Smooth muscle cell (in vitro differentiated cells): Measurements from ENCODE around the gene ZCCHC10. TPM values are rescaled to one million over a fixed set of nuclear protein-coding genes. Genes with fewer than 3 reads are reported as not detected.
"Not testable (repeated sequence)": the region's sequence is repeated elsewhere in the genome, so short reads cannot be mapped to it uniquely, and the experiment has no call there.

Experiments used
- DNase-seq: peaks from one replicate; lab custom pipeline; 2025; ENCODE audit not compliant: unreplicated experiment; lab: John Stamatoyannopoulos, UW
- H2AFZ ChIP-seq: fragments of 200-600 bp; sonication (generic); 2 replicates; pipeline ENCODE4 v1.6.0; 2016; ENCODE audit warnings: antibody characterized with exemption, low read depth, mild to moderate bottlenecking
- H3F3A ChIP-seq: fragments of 200-600 bp; sonication (generic); 2 replicates; pipeline ENCODE4 v1.6.0; 2017; ENCODE audit warnings: antibody characterized with exemption, low read depth
- H3K27ac ChIP-seq: fragments of 200-600 bp; sonication (generic); 2 replicates; pipeline ENCODE4 v1.5.1; 2016; ENCODE audit warnings: low read depth, mild to moderate bottlenecking
- H3K27me3 ChIP-seq: fragments of 200-600 bp; sonication (generic); 2 replicates; pipeline ENCODE4 v1.6.1; 2016; ENCODE audit warnings: low read depth, mild to moderate bottlenecking
- H3K36me3 ChIP-seq: fragments of 200-600 bp; sonication (generic); 2 replicates; pipeline ENCODE4 v1.5.1; 2016; ENCODE audit warnings: low read depth
- H3K4me1 ChIP-seq: fragments of 200-600 bp; sonication (generic); 2 replicates; pipeline ENCODE4 v1.5.1; 2016; ENCODE audit warnings: low read depth
- H3K4me2 ChIP-seq: fragments of 200-600 bp; sonication (generic); 2 replicates; pipeline ENCODE4 v1.6.0; 2016; ENCODE audit warnings: mild to moderate bottlenecking
- H3K4me3 ChIP-seq: fragments of 200-600 bp; sonication (generic); 2 replicates; pipeline ENCODE4 v1.5.1; 2016; ENCODE audit warnings: mild to moderate bottlenecking
- H3K79me2 ChIP-seq: fragments of 200-600 bp; sonication (generic); 2 replicates; pipeline ENCODE4 v1.6.0; 2016; ENCODE audit warnings: low read depth, mild to moderate bottlenecking
- H3K9ac ChIP-seq: fragments of 200-600 bp; sonication (generic); 2 replicates; pipeline ENCODE4 v1.6.0; 2016; ENCODE audit warnings: low read depth
- H3K9me3 ChIP-seq: fragments of 200-600 bp; sonication (generic); replicated peaks from 2 replicates; pipeline ENCODE4 v1.5.1; 2016; ENCODE audit warnings: low read depth
- H4K20me1 ChIP-seq: fragments of 200-600 bp; sonication (generic); 2 replicates; pipeline ENCODE4 v1.6.0; 2016; ENCODE audit warnings: low read depth
- WGBS: methylation state at CpG from one replicate; pipeline ENCODE4 v1.1.7; 2016; ENCODE audit warnings: low lambda C conversion rate; 5-methylcytosine and 5-hydroxymethylcytosine counted together
- polyA plus RNA-seq: library from polyadenylated mRNA; unstranded; fragments of >200 nt; fragmentation: Nextera tagmentation; extraction: Ambion mirVana; gene quantifications from 2 replicates; pipeline ENCODE4 v1.2.1, GENCODE V29; 2016
- total RNA-seq: library from RNA; depleted of rRNA; stranded (reverse); fragments of >200 nt; gene quantifications from 2 replicates; pipeline ENCODE4 v1.2.3, GENCODE V29; 2014
- TF ChIP-seq, protein P1 (sequence below): fragments of 200-600 bp; sonication (generic); IDR thresholded peaks from 2 replicates; pipeline ENCODE4 v1.5.1; 2017; ENCODE audit warnings: borderline replicate concordance, mild to moderate bottlenecking, antibody characterized with exemption; ENCODE audit not compliant: insufficient read depth, poor library complexity, severe bottlenecking

The ZCCHC10 gene
- total and polyA plus RNA-seq, 2 experiments from 2014 or later = 28.4 to 33.4 TPM

GRCh38 chr5:133050521-133050920 is 24.2 kb upstream of the ZCCHC10 start:
- DNase-seq = no peak
- WGBS = 25% methylated on average over 4 of the region's 4 CpGs
- Histone ChIP-seq H3K9ac (peak overlapping the region; percentile 98), H3K36me3 (no peaks in the 10 kb centered on the region), H4K20me1 (peaks cover 31% of the 10 kb centered on the region), H3K9me3 (no peaks in the 10 kb centered on the region), H3K79me2 (peaks cover 42% of the 10 kb centered on the region), H3K27ac (peak overlapping the region; percentile 99), H2AFZ (no peak overlapping the region), H3K4me1 (peaks cover 18% of the 10 kb centered on the region), H3K4me3 (peak overlapping the region; percentile 84), H3K27me3 (no peaks in the 10 kb centered on the region), H3K4me2 (peak overlapping the region; percentile 95), H3F3A (peaks cover 20% of the 10 kb centered on the region)
- TF ChIP-seq, protein P1, sequence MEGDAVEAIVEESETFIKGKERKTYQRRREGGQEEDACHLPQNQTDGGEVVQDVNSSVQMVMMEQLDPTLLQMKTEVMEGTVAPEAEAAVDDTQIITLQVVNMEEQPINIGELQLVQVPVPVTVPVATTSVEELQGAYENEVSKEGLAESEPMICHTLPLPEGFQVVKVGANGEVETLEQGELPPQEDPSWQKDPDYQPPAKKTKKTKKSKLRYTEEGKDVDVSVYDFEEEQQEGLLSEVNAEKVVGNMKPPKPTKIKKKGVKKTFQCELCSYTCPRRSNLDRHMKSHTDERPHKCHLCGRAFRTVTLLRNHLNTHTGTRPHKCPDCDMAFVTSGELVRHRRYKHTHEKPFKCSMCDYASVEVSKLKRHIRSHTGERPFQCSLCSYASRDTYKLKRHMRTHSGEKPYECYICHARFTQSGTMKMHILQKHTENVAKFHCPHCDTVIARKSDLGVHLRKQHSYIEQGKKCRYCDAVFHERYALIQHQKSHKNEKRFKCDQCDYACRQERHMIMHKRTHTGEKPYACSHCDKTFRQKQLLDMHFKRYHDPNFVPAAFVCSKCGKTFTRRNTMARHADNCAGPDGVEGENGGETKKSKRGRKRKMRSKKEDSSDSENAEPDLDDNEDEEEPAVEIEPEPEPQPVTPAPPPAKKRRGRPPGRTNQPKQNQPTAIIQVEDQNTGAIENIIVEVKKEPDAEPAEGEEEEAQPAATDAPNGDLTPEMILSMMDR = no peak

- WGBS = 13% methylated on average over 1 of the region's 1 CpG
These were observed 23.3 kb upstream of the ZCCHC10 start for GRCh38 chr5:133049726-133050048.

GRCh38 chr5:133048993-133049725 is 22.8 kb upstream of the ZCCHC10 start:
- Histone ChIP-seq H3K4me3 (no peak overlapping the region), H4K20me1 (peaks cover 18% of the 10 kb centered on the region), H3K27ac (peak overlapping the region; percentile 9), H3F3A (peaks cover 20% of the 10 kb centered on the region), H3K4me1 (peaks cover 18% of the 10 kb centered on the region), H3K36me3 (no peaks in the 10 kb centered on the region), H2AFZ (no peak overlapping the region), H3K9ac (no peak overlapping the region), H3K4me2 (peak overlapping the region; percentile 13), H3K9me3 (no peaks in the 10 kb centered on the region), H3K79me2 (peaks cover 29% of the 10 kb centered on the region), H3K27me3 (no peaks in the 10 kb centered on the region)
- TF ChIP-seq, protein P1 = no peak
- DNase-seq = no peak
- WGBS = 73% methylated on average over 6 of the region's 6 CpGs

More at GRCh38 chr5:133049726-133050048, 23.3 kb upstream of the ZCCHC10 start:
- Histone ChIP-seq H4K20me1 (peaks cover 23% of the 10 kb centered on the region), H3K4me2 (peak overlapping the region; percentile 13), H3K9me3 (no peaks in the 10 kb centered on the region), H3K4me3 (no peak overlapping the region), H2AFZ (no peak overlapping the region), H3F3A (peaks cover 20% of the 10 kb centered on the region), H3K4me1 (peaks cover 18% of the 10 kb centered on the region), H3K9ac (no peak overlapping the region), H3K79me2 (peaks cover 34% of the 10 kb centered on the region), H3K36me3 (no peaks in the 10 kb centered on the region), H3K27me3 (no peaks in the 10 kb centered on the region), H3K27ac (peak overlapping the region; percentile 9)
- no peak for DNase-seq
- TF ChIP-seq, protein P1 = no peak

DNA sequence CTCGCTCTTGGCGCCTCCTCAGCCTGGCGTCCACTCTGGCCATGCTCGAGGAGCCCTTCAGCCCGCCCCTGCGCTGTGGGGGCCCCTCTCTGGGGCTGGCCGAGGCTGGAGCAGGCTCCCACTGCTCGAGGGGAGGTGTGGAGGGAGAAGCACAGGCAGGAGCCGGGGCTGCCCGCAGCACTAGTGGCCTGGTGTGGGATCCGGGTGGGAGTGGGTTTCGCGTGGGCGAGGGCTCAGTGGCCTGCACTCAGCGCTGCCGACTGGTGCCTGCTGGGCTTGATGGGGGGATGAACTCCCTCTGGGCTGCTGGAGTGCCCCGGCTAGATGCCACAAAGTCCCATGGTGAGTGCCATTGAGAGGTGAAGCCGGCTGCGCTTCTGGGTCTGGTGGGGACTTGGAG is 21.1 kb upstream of the ZCCHC10 start:
- whole genome bisulfite sequencing = over 99% methylated on average over 19 of the region's 19 CpGs

DNA sequence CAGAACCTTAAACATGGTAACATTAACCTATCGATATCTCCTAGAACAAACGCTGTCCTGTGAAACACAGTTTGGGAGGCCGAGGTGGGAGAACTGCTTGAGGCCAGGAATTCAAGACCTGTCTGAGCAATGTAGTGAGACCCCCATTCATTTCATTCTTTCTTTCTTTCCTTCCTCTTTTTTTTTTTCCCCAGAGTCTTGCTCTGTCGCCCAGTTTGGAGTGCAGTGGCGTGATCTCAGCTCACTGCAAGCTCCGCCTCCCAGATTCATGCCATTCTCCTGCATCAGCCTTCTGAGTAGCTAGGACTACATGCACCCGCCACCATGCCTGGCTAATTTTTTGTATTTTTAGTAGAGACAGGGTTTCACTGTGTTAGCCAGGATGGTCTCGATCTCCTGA is 20.2 kb upstream of the ZCCHC10 start:
- H3K27ac ChIP-seq = peak overlapping the region; percentile 44
- not testable (repeated sequence) for H4K20me1 ChIP-seq, H3K9me3 ChIP-seq, H3K36me3 ChIP-seq, H2AFZ ChIP-seq, H3K79me2 ChIP-seq, H3K4me2 ChIP-seq, H3K27me3 ChIP-seq, H3K9ac ChIP-seq, DNase-seq, H3K4me3 ChIP-seq
- WGBS = 81% methylated on average over 8 of the region's 8 CpGs
- peaks cover 13% of the 10 kb centered on the region for H3K4me1 ChIP-seq
- peaks cover 20% of the 10 kb centered on the region for H3F3A ChIP-seq

More for the DNA sequence above, 21.1 kb upstream of the ZCCHC10 start:
- H3K9me3 ChIP-seq = no peaks in the 10 kb centered on the region
- no peaks in the 10 kb centered on the region for H3K36me3 ChIP-seq
- no peaks in the 10 kb centered on the region for H3K27me3 ChIP-seq
- no peak overlapping the region for H3K9ac ChIP-seq
- H3F3A ChIP-seq = peaks cover 20% of the 10 kb centered on the region
- peaks cover 11% of the 10 kb centered on the region for H3K79me2 ChIP-seq
- no peak overlapping the region for H3K4me2 ChIP-seq
- TF ChIP-seq, protein P1 = no peak
- H3K27ac ChIP-seq = no peak overlapping the region
- no peak overlapping the region for H3K4me3 ChIP-seq
- peaks cover under 1% of the 10 kb centered on the region for H4K20me1 ChIP-seq
- no peak overlapping the region for H2AFZ ChIP-seq
- H3K4me1 ChIP-seq = peaks cover 13% of the 10 kb centered on the region
- no peak for DNase-seq
